ENCODE measurements around the gene ASB1. TPM values are rescaled to one million over a fixed set of nuclear protein-coding genes. Genes with fewer than 3 reads are reported as not detected.

ASB1 gene
- total and polyA plus RNA-seq, 9 of the 15 experiments (the other 6 are each of a cell fraction or from before 2014, with no cell fraction given), result 6.3 to 37.7 (median 23.9) TPM

GRCh38 chr2:238423561-238424312 is 3.0 kb upstream of the ASB1 start (continued):
- TF ChIP-seq SMAD4 (CRISPR knock-in tag; conservative IDR thresholded peaks at IDR 0.05), result no peak
- no peak for TF ChIP-seq ZEB2 (IDR thresholded peaks at IDR 0.05)
- TF ChIP-seq C11orf30 (IDR thresholded peaks at IDR 0.05; ENCODE audit: low read depth), result peak; percentile 20; the same call in 1 of the 2 replicates
- TF ChIP-seq, protein P1, sequence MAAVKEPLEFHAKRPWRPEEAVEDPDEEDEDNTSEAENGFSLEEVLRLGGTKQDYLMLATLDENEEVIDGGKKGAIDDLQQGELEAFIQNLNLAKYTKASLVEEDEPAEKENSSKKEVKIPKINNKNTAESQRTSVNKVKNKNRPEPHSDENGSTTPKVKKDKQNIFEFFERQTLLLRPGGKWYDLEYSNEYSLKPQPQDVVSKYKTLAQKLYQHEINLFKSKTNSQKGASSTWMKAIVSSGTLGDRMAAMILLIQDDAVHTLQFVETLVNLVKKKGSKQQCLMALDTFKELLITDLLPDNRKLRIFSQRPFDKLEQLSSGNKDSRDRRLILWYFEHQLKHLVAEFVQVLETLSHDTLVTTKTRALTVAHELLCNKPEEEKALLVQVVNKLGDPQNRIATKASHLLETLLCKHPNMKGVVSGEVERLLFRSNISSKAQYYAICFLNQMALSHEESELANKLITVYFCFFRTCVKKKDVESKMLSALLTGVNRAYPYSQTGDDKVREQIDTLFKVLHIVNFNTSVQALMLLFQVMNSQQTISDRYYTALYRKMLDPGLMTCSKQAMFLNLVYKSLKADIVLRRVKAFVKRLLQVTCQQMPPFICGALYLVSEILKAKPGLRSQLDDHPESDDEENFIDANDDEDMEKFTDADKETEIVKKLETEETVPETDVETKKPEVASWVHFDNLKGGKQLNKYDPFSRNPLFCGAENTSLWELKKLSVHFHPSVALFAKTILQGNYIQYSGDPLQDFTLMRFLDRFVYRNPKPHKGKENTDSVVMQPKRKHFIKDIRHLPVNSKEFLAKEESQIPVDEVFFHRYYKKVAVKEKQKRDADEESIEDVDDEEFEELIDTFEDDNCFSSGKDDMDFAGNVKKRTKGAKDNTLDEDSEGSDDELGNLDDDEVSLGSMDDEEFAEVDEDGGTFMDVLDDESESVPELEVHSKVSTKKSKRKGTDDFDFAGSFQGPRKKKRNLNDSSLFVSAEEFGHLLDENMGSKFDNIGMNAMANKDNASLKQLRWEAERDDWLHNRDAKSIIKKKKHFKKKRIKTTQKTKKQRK (IDR thresholded peaks at IDR 0.05; ENCODE audit: borderline replicate concordance, low read depth, low read length), result no peak
- no peak for TF ChIP-seq TOE1 (IDR thresholded peaks at IDR 0.05; ENCODE audit: borderline replicate concordance)
- no peak for TF ChIP-seq TOE1 (CRISPR knock-in tag; IDR thresholded peaks at IDR 0.05; ENCODE audit: borderline replicate concordance, low read depth)
- peak; percentile 62 for TF ChIP-seq NFE2 (IDR thresholded peaks at IDR 0.05; ENCODE audit: low read depth)
- peak; percentile 28 for TF ChIP-seq ZFX (CRISPR knock-in tag; IDR thresholded peaks at IDR 0.05)
- no peak for TF ChIP-seq HMG20B (CRISPR knock-in tag; IDR thresholded peaks at IDR 0.05)
- TF ChIP-seq HDAC1 (IDR thresholded peaks at IDR 0.05), result 0 out of 4 replicates have a peak, but pooled peaks of 1 of the 2 experiments have one; percentile 24
- no peak for TF ChIP-seq MNT (conservative IDR thresholded peaks at IDR 0.05)
- TF ChIP-seq KLF13 (tag; IDR thresholded peaks at IDR 0.05; ENCODE audit: borderline replicate concordance, low read depth), result no peak
- peak; percentile 28; the same call in 1 of the 2 replicates for TF ChIP-seq CBFA2T3 (IDR thresholded peaks at IDR 0.05)
- TF ChIP-seq, protein P2, sequence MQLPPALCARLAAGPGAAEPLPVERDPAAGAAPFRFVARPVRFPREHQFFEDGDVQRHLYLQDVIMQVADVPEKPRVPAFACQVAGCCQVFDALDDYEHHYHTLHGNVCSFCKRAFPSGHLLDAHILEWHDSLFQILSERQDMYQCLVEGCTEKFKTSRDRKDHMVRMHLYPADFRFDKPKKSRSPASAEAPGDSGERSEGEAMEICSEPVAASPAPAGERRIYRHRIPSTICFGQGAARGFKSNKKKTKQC (CRISPR knock-in tag; IDR thresholded peaks at IDR 0.05), result no peak
- no peak for TF ChIP-seq E2F3 (CRISPR knock-in tag; IDR thresholded peaks at IDR 0.05)
- TF ChIP-seq ZNF124 (CRISPR knock-in tag; IDR thresholded peaks at IDR 0.05), result no peak
- no peak for TF ChIP-seq ATF7 (IDR thresholded peaks at IDR 0.05)
- no peak for TF ChIP-seq PHF8 (IDR thresholded peaks at IDR 0.05; ENCODE audit: borderline replicate concordance, low read length)
- TF ChIP-seq HNRNPH1 (optimal IDR thresholded peaks at IDR 0.05; ENCODE audit: low read depth, low read length), result no peak
- no peak for TF ChIP-seq FOXA1 (IDR thresholded peaks at IDR 0.05; ENCODE audit: borderline replicate concordance)
- peak; percentile 27; the same call in 1 of the 2 replicates for TF ChIP-seq JUND (IDR thresholded peaks at IDR 0.05; ENCODE audit: borderline replicate concordance, low read depth, low read length)
- no peak for TF ChIP-seq JUND (tag; IDR thresholded peaks at IDR 0.05; ENCODE audit: borderline replicate concordance, low read depth, low read length)
- 0 out of 4 replicates have a peak, but pooled peaks of 1 of the 2 experiments have one; percentile 22 for TF ChIP-seq RCOR1 (IDR thresholded peaks at IDR 0.05; ENCODE audit: borderline replicate concordance in 1 of 2, low read depth in 2 of 2, low read length in 2 of 2)
